Measurements from ENCODE around the gene FNDC8.
"Not testable (repeated sequence)": the region's sequence is repeated elsewhere in the genome, so short reads cannot be mapped to it uniquely, and the experiment has no call there.

The FNDC8 gene

GRCh38 chr17:35146214-35146833 is 24.9 kb downstream of the FNDC8 start:
- no peak for DNase-seq

GRCh38 chr17:35147375-35147905 is 26.0 kb downstream of the FNDC8 start, which contains the start of gene UNC45B:
Gene UNC45B (plus strand): TSS chr17:35147817. CDS start chr17:35148264, 447 bp downstream.
- no peak for DNase-seq

- no peak for DNase-seq
These were observed 26.7 kb downstream of the FNDC8 start for GRCh38 chr17:35148144-35148543.

- DNase-seq, result no peak
These were observed 28.5 kb downstream of the FNDC8 start for GRCh38 chr17:35149941-35150340.

- not testable (repeated sequence) for DNase-seq
These were observed 29.7 kb downstream of the FNDC8 start for GRCh38 chr17:35151080-35151479.

- DNase-seq, result no peak
These were observed 31.2 kb downstream of the FNDC8 start for GRCh38 chr17:35152421-35153140.

- DNase-seq, result no peak
These were observed 33.1 kb downstream of the FNDC8 start for GRCh38 chr17:35154196-35155165.

GRCh38 chr17:35155246-35155645 is 33.8 kb downstream of the FNDC8 start:
- DNase-seq, result no peak

GRCh38 chr17:35159940-35160339 is 38.5 kb downstream of the FNDC8 start:
- no peak for DNase-seq

GRCh38 chr17:35160354-35161201 is 39.2 kb downstream of the FNDC8 start:
- peak; percentile 45 for DNase-seq

- DNase-seq, result no peak
These were observed 39.9 kb downstream of the FNDC8 start for GRCh38 chr17:35161281-35161761.

- DNase-seq, result no peak
These were observed 41.3 kb downstream of the FNDC8 start for GRCh38 chr17:35162755-35163154.

- no peak for DNase-seq
These were observed 42.5 kb downstream of the FNDC8 start for GRCh38 chr17:35163886-35164285.

GRCh38 chr17:35164716-35165115 is 43.3 kb downstream of the FNDC8 start:
- DNase-seq, result no peak

- DNase-seq, result no peak
These were observed 45.1 kb downstream of the FNDC8 start for GRCh38 chr17:35166526-35166925.

- no peak for DNase-seq
These were observed 45.6 kb downstream of the FNDC8 start for GRCh38 chr17:35167046-35167445.

GRCh38 chr17:35167666-35168065 is 46.3 kb downstream of the FNDC8 start:
- DNase-seq, result no peak

GRCh38 chr17:35169835-35170363 is 48.5 kb downstream of the FNDC8 start:
- DNase-seq, result no peak

- DNase-seq, result no peak
These were observed 49.8 kb downstream of the FNDC8 start for GRCh38 chr17:35170968-35171771.

GRCh38 chr17:35171834-35172233 is 50.4 kb downstream of the FNDC8 start:
- no peak for DNase-seq

- not testable (repeated sequence) for DNase-seq
These were observed 50.9 kb downstream of the FNDC8 start for GRCh38 chr17:35172321-35172720.
